ENCODE data around the gene CCNB1IP1.

Gene CCNB1IP1

DNA sequence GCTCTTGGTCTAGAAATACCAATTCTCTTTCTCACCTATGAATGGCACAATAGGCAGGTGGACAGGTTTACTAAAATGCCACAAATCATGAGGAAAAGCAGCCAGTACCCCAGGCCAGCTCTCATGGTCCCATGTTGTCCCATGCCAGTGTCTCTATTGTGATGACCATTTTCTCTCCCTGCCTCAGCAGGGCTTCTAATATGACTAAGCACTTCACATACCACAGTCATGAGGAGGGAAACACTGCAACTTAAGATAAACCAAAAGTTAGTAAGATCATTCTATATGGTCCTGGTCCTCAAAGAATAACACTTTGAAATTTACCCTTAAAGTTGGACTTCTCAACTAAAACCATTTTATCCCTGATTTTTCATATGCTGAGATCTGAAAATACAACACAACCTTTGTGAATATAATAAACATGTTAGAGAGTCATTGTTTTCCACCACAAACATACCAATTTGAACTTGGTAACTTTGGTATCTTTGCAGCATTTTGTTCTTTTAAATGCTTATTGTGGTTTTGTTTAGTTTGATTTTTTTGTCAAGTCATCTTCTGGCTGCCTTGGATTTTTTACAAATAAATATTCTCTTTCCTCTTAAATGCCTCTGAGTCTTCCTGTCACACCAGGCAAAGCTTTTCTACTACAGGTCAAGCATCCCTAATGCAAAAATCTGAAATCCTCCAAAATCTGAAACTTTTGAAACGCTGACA, 30.9 kb downstream of the CCNB1IP1 start (continued):
- TF ChIP-seq, protein P1, sequence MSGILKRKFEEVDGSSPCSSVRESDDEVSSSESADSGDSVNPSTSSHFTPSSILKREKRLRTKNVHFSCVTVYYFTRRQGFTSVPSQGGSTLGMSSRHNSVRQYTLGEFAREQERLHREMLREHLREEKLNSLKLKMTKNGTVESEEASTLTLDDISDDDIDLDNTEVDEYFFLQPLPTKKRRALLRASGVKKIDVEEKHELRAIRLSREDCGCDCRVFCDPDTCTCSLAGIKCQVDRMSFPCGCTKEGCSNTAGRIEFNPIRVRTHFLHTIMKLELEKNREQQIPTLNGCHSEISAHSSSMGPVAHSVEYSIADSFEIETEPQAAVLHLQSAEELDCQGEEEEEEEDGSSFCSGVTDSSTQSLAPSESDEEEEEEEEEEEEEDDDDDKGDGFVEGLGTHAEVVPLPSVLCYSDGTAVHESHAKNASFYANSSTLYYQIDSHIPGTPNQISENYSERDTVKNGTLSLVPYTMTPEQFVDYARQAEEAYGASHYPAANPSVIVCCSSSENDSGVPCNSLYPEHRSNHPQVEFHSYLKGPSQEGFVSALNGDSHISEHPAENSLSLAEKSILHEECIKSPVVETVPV (CRISPR knock-in tag; IDR thresholded peaks at IDR 0.05): no peak
- TF ChIP-seq, protein P2, sequence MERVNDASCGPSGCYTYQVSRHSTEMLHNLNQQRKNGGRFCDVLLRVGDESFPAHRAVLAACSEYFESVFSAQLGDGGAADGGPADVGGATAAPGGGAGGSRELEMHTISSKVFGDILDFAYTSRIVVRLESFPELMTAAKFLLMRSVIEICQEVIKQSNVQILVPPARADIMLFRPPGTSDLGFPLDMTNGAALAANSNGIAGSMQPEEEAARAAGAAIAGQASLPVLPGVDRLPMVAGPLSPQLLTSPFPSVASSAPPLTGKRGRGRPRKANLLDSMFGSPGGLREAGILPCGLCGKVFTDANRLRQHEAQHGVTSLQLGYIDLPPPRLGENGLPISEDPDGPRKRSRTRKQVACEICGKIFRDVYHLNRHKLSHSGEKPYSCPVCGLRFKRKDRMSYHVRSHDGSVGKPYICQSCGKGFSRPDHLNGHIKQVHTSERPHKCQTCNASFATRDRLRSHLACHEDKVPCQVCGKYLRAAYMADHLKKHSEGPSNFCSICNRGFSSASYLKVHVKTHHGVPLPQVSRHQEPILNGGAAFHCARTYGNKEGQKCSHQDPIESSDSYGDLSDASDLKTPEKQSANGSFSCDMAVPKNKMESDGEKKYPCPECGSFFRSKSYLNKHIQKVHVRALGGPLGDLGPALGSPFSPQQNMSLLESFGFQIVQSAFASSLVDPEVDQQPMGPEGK (CRISPR knock-in tag; IDR thresholded peaks at IDR 0.05; ENCODE audit: borderline replicate concordance): no peak

DNA sequence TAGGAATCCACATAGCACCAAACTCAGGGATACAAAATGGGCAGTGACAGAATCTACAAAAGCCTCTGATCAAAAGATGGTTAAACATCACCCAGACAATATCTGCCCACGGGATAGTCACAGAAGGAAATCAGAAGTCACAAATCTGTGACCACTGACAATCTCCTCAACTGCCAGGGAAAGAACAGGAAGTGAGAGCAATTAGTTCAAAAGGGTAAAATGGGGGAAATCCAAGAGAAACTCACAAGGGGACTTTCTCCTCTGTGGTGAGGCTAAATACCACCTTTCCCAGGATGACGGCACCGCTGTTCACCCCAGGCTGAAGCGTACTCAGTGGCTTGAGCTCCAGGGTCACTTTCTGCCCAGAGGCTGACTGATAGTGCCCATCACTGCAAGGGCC, 38.0 kb downstream of the CCNB1IP1 start:
- ATAC-seq: no peak
- TF ChIP-seq ZFP3 (CRISPR knock-in tag; IDR thresholded peaks at IDR 0.05): no peak
- no peak for TF ChIP-seq ZNF70 (CRISPR knock-in tag; IDR thresholded peaks at IDR 0.05)
- TF ChIP-seq OSR1 (CRISPR knock-in tag; IDR thresholded peaks at IDR 0.05): no peak
- no peak for TF ChIP-seq ZNF8 (CRISPR knock-in tag; IDR thresholded peaks at IDR 0.05)
- TF ChIP-seq ESRRG (CRISPR knock-in tag; IDR thresholded peaks at IDR 0.05): no peak
- TF ChIP-seq ARNTL (CRISPR knock-in tag; IDR thresholded peaks at IDR 0.05; ENCODE audit: borderline replicate concordance, low read depth): no peak
- TF ChIP-seq ZC3H10 (CRISPR knock-in tag; IDR thresholded peaks at IDR 0.05): no peak
- TF ChIP-seq, protein P3, sequence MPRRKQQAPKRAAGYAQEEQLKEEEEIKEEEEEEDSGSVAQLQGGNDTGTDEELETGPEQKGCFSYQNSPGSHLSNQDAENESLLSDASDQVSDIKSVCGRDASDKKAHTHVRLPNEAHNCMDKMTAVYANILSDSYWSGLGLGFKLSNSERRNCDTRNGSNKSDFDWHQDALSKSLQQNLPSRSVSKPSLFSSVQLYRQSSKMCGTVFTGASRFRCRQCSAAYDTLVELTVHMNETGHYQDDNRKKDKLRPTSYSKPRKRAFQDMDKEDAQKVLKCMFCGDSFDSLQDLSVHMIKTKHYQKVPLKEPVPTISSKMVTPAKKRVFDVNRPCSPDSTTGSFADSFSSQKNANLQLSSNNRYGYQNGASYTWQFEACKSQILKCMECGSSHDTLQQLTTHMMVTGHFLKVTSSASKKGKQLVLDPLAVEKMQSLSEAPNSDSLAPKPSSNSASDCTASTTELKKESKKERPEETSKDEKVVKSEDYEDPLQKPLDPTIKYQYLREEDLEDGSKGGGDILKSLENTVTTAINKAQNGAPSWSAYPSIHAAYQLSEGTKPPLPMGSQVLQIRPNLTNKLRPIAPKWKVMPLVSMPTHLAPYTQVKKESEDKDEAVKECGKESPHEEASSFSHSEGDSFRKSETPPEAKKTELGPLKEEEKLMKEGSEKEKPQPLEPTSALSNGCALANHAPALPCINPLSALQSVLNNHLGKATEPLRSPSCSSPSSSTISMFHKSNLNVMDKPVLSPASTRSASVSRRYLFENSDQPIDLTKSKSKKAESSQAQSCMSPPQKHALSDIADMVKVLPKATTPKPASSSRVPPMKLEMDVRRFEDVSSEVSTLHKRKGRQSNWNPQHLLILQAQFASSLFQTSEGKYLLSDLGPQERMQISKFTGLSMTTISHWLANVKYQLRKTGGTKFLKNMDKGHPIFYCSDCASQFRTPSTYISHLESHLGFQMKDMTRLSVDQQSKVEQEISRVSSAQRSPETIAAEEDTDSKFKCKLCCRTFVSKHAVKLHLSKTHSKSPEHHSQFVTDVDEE (CRISPR knock-in tag; IDR thresholded peaks at IDR 0.05): no peak
- no peak for TF ChIP-seq CSDC2 (CRISPR knock-in tag; IDR thresholded peaks at IDR 0.05)

DNA sequence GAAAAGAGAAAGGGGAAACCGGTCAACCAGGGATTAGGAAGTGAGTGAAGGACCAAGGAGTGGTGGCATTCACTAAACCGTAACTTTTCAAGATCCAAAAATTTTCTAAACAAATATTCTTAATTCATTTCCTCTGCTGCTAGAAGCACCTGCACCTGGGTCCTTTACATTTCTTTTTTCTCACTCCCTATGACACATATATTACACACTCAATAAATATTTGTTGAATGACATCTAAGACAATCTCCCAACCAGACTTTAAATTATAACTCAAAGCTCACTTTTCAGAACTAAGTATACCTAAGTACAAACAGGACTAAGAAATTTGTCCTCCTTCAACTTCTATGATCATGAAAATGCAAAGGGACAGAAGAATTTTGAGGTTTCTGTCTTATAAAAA, 38.4 kb downstream of the CCNB1IP1 start:
- no peak for ATAC-seq
- TF ChIP-seq, protein P4, sequence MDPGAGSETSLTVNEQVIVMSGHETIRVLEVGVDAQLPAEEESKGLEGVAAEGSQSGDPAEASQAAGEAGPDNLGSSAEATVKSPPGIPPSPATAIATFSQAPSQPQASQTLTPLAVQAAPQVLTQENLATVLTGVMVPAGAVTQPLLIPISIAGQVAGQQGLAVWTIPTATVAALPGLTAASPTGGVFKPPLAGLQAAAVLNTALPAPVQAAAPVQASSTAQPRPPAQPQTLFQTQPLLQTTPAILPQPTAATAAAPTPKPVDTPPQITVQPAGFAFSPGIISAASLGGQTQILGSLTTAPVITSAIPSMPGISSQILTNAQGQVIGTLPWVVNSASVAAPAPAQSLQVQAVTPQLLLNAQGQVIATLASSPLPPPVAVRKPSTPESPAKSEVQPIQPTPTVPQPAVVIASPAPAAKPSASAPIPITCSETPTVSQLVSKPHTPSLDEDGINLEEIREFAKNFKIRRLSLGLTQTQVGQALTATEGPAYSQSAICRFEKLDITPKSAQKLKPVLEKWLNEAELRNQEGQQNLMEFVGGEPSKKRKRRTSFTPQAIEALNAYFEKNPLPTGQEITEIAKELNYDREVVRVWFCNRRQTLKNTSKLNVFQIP (CRISPR knock-in tag; IDR thresholded peaks at IDR 0.05; ENCODE audit: borderline replicate concordance, low read depth): no peak
- TF ChIP-seq TCF4 (CRISPR knock-in tag; IDR thresholded peaks at IDR 0.05; ENCODE audit: borderline replicate concordance) (no peak), CSDC2 (CRISPR knock-in tag; IDR thresholded peaks at IDR 0.05) (no peak), ZC3H10 (CRISPR knock-in tag; IDR thresholded peaks at IDR 0.05) (no peak), OSR1 (CRISPR knock-in tag; IDR thresholded peaks at IDR 0.05) (no peak), TOX (CRISPR knock-in tag; IDR thresholded peaks at IDR 0.05; ENCODE audit: borderline replicate concordance) (no peak), ESRRG (CRISPR knock-in tag; IDR thresholded peaks at IDR 0.05) (no peak), BACH2 (CRISPR knock-in tag; IDR thresholded peaks at IDR 0.05; ENCODE audit: borderline replicate concordance) (no peak), ZNF565 (CRISPR knock-in tag; conservative IDR thresholded peaks at IDR 0.05; ENCODE audit: low read depth) (no peak), RARB (CRISPR knock-in tag; IDR thresholded peaks at IDR 0.05) (no peak), GLIS3 (CRISPR knock-in tag; IDR thresholded peaks at IDR 0.05) (no peak), PPARA (CRISPR knock-in tag; IDR thresholded peaks at IDR 0.05; ENCODE audit: borderline replicate concordance) (no peak), ZNF70 (CRISPR knock-in tag; IDR thresholded peaks at IDR 0.05) (no peak), ZFP30 (CRISPR knock-in tag; IDR thresholded peaks at IDR 0.05) (no peak), ZFP3 (CRISPR knock-in tag; IDR thresholded peaks at IDR 0.05) (no peak)
- TF ChIP-seq, protein P1 (CRISPR knock-in tag; IDR thresholded peaks at IDR 0.05): no peak
- TF ChIP-seq, protein P2 (CRISPR knock-in tag; IDR thresholded peaks at IDR 0.05; ENCODE audit: borderline replicate concordance): no peak
- TF ChIP-seq, protein P3 (CRISPR knock-in tag; IDR thresholded peaks at IDR 0.05): no peak
- TF ChIP-seq, protein P5, sequence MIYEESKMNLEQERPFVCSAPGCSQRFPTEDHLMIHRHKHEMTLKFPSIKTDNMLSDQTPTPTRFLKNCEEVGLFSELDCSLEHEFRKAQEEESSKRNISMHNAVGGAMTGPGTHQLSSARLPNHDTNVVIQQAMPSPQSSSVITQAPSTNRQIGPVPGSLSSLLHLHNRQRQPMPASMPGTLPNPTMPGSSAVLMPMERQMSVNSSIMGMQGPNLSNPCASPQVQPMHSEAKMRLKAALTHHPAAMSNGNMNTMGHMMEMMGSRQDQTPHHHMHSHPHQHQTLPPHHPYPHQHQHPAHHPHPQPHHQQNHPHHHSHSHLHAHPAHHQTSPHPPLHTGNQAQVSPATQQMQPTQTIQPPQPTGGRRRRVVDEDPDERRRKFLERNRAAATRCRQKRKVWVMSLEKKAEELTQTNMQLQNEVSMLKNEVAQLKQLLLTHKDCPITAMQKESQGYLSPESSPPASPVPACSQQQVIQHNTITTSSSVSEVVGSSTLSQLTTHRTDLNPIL (CRISPR knock-in tag; IDR thresholded peaks at IDR 0.05; ENCODE audit: low read depth): no peak

Data from SK-N-SH treated with all-trans-retinoic acid at 6 μM for 48 hours (cell line).